Suppressor macrophage treated with lipopolysaccharide for 4 hours (primary cell): ENCODE measurements around the gene ARMC2.
"Not testable (repeated sequence)": the region's sequence is repeated elsewhere in the genome, so short reads cannot be mapped to it uniquely, and the experiment has no call there.

Experiments
- DNase-seq: peaks from one replicate; pipeline ENCODE4 v3.0.0-alpha.2; 2020

The ARMC2 gene

GRCh38 chr6:108958900-108959770, 110.9 kb downstream of the ARMC2 start:
- DNase-seq = no peak

DNA sequence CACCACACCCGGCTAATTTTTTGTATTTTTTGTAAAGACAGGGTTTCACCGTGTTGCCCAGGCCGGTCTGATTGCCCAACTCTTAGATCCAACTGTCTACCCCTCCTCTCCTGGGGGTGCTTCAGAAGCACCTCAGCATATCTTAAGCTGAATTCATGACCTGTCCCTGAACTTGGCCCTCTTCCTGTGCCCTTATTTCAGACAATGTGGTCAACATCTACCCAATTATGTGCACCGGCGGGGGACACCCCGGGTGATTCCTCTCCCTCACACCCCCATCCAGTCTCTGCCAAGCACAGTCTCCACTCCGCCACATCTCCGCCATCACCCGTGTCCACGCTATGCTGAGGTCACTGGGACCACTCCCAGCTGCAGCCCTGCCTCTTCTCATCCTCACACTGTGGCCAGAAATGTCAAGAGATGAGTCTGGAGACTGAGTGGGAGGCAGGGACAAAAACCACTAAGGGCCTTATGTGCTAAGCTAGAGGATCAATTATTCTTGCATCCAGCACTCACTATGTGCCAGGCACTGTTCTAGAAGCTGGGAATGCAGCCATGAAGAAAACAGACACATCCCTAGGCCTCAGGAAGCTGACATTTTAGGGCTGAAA, 111.9 kb downstream of the ARMC2 start:
- DNase-seq = no peak

- DNase-seq = no peak
Measured at GRCh38 chr6:108960601-108961000, 112.4 kb downstream of the ARMC2 start.

- no peak for DNase-seq
Measured at GRCh38 chr6:108961077-108961476, 112.9 kb downstream of the ARMC2 start.

DNA sequence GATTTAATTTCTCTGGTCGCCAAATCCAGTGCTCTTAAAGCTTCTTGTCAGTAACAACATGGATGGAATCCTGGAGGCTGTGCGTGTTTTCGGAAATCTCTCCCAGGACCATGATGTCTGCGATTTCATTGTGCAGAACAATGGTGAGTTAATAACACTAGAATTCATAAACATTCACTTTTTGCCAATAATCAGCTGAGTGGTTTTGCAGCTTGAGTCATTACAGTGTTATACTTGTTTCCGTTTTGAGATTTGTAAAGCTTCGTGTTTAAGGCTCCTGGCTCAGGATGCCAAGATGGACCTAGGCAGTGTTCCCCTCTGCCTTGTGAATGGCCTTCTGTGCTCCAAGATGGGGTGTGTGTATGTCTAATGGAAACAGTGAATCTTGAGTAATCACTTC, 113.8 kb downstream of the ARMC2 start:
- DNase-seq = no peak

DNA sequence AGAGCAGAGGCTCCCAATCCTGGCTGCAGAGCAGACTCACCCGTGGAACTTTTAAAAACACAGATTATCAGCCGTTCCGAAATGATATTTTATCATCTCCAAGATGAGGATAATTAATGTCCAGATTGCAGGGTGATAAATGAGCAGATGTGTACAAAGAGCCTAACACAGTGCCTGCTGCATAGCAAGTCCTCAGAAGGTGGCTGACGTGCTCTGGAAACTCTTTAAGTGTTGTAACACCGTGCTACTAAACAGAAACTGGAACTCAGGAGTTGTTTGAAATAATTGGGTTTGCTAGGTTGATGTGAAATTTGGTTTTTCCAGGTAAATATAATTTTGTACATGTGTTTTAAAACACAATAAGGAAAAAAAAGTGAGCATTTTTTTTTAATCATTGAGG, 118.0 kb downstream of the ARMC2 start:
- peak; percentile 57 for DNase-seq

DNA sequence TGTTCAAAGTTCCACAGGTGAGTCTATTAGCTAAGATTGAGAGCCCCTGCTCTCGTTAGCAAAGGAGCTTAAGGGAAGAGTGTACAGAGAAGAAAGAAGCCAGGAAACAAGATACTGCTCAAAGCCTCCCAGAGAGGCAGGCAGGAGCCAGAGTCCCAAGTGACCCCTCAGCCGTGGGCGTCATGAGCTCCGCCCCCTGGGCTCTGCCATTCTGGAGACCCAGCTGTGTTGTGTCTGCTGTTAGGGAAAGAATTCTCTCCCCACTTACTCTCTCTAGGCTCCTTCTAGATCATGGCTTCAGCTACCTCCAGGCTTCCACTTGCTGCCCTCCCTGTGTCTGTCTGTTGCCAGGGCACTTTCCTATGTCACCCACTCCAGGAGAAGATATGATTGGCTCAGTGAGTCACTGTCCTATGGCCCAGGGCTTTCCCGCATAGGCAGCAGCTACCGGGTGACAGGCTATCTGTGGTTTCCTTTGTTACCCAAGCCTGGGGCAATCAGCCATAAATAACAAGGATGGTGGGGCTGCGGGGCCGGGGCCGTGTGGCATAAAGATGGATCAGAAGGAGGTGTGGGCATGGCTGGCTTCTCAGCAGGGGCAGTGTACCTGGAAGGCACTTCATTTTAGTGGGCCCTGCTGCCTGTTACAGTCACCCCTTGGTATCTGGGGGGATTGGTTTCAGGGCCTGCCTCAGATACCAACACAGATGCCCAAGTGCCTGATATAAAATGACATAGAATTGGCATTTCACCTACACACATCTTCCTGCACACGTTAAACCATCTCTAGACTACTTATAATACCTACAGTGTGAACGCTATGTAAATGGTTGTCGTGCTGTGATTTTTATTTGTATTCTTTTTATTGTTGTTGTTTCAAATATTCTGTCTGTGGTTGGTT, 118.9 kb downstream of the ARMC2 start:
- DNase-seq = peak; percentile 95

- peak; percentile 84 for DNase-seq
Measured at GRCh38 chr6:108968325-108969316, 120.4 kb downstream of the ARMC2 start.

GRCh38 chr6:108969776-108970175, 121.6 kb downstream of the ARMC2 start:
- DNase-seq = no peak

DNA sequence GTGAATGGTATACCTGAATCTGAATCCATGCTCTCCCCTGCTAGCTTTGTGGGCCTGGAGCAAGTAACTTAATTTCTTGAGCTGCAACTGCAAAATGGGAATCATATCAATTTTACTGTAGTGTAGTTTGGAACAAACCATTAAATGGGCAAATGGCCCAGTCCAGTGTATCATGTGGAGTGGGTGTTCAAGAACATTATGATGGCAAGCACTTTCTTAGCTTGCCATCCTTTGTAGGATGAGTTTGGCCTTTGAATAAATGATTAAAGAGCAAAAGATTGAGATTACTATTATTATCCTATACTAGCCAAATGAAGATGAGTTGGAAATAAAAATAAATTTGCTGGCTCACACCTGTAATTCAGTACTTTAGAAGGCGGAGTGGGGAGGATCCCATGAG, 126.0 kb downstream of the ARMC2 start:
- no peak for DNase-seq

DNA sequence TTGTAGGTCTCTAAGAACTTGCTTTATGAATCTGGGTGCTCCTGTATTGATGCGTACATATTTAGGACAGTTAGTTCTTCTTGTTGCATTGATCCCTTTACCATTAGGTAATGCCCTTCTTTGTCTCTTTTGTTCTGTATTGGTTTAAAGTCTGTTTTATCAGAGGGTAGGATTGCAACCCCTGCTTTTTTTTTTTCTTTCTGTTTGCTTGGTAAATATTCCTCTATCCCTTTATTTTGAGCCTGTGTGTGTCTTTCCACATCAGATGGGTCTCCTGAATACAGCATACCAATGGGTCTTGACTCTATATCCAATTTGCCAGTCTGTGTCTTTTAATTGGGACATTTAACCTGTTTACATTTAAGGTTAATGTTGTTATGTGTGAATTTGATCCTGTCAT, 130.4 kb downstream of the ARMC2 start:
- not testable (repeated sequence) for DNase-seq

DNA sequence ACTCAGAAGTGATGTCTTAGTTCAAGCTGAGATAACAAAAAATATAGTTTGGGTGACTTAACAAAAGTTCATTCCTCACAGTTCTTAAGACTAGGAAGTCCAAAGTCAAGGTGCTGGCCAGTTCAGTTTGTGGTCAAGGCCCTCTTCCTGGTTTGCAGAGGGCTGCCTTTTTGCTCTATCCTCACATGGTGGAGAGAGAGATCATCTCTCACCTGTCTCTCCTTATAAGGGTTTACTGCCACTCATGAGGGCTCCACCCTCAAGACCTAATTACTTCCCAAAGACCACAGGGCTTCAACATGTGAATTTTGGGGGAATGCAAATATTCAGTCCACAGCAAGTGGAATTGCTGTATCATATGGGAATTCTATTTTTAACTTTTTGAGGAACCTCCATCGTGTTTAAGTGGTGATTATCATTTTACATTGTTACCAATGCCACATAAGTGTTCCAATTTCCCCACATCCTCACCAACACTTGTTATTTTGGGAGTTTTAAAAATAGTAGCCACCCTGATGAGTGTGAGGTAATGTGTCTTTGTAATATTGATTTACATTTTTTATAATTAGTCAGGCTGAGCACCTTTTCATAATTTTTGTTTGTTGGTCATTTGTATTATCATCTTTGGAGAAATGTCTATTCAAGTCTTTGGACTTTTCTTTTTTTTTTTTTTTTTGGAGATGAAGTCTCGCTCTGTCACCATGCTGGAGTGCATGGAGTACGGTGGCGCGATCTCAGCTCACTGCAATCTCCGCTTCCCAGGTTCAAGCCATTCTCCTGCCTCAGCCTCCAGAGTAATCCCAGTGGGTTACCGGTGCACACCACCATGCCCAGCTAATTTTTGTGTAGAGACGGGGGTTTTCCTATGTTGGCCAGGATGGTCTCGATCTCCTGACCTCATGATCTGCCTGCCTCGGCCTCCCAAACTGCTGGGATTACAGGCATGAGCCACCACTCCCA, 134.2 kb downstream of the ARMC2 start:
- no peak for DNase-seq

GRCh38 chr6:108983151-108983550, 134.9 kb downstream of the ARMC2 start:
- DNase-seq = peak; percentile 50

GRCh38 chr6:108985301-108985700, 137.1 kb downstream of the ARMC2 start:
- DNase-seq = no peak

DNA sequence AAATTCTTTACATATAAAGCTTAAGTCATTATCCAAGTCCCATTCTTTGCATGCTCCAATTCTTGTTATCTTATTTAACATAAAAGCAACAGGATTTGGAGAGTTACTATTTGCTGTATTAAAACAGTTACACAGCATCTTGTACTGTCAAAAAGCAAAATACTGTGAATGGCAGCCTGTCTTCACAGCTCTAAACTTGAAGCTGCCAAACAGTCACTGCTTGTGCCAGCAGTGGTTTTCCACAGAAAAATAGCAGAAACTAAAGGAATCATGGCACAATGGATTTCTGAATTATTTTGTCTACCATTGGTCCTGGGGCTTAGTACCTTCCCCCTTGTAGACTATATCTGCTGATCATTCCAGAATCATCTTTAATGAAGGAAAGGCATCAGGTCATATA, 138.9 kb downstream of the ARMC2 start:
- DNase-seq = no peak

GRCh38 chr6:108988296-108988695, 140.1 kb downstream of the ARMC2 start:
- DNase-seq = no peak

GRCh38 chr6:108988765-108989164, 140.5 kb downstream of the ARMC2 start:
- no peak for DNase-seq

GRCh38 chr6:108989700-108990099, 141.5 kb downstream of the ARMC2 start:
- DNase-seq = no peak

GRCh38 chr6:108993876-108994275, 145.7 kb downstream of the ARMC2 start:
- DNase-seq = no peak

DNA sequence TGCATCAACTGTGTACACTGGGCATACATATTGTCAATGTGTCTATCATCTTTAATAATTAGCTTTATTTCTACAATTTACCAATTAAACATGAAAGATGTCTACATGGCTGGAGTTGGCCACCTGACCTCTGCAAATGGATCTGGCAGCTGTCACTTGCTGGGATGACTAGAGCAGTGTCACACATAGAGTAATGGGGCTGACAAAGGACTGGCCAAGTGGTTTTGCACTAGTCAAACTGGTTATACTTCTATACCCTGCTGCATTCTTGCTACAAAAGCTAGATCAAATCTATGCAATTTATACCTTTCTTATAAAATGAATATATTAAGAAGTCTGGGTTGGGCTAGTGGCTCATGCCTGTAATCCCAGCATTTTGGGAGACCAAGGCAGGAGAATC, 147.1 kb downstream of the ARMC2 start:
- DNase-seq = no peak

- no peak for DNase-seq
Measured at GRCh38 chr6:108996208-108996607, 148.0 kb downstream of the ARMC2 start.
